GM19324 (cell line): ENCODE data around the gene KIF21B.
"Not testable (repeated sequence)": the region's sequence is repeated elsewhere in the genome, so short reads cannot be mapped to it uniquely, and the experiment has no call there.

ENCODE experiments used
- ATAC-seq: cut with Tn5 transposase; IDR thresholded peaks from one replicate; pipeline ENCODE4 v1.9.1; 2021; ENCODE audit warnings: mild to moderate bottlenecking, moderate library complexity; ENCODE audit not compliant: unreplicated experiment, low FRiP score

Gene KIF21B

DNA sequence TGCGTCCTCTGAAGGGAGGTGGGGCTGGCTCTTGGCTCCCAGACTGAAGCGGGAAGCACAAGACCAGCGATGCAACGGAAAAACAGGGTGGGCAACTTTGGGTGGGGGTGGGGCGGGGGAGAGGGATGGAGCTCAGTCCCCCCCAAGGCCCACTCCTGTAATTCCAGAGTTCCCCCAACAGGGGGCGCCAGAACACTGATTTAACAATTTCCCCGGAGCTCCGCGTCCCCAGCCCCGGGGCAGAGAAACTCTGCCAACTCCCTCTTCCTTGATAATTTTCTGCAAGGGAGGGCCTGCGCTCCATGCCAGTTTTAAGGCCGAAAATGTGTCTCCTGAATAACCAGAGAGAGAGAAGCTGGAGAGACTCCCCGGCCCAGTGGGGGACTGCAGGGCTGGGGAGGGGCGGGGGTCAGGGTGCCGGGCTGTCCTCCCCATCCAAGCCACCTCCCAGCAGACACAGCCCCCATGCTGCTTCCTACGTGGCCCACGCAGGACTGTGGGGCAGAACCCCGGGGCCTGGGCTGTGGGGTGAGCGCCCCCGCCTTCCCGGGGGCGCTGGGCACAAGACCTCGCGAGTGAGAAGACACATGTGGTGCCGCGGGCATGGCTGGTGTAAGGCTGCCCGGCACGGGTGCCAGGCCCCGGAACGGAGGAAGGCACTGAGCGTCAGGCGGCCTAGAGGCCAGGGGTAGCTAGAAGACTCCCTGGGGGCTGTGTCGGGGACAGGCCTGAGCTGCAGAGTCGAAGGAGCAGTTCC lies 51.4 kb downstream of the KIF21B start:
- ATAC-seq: no peak

DNA sequence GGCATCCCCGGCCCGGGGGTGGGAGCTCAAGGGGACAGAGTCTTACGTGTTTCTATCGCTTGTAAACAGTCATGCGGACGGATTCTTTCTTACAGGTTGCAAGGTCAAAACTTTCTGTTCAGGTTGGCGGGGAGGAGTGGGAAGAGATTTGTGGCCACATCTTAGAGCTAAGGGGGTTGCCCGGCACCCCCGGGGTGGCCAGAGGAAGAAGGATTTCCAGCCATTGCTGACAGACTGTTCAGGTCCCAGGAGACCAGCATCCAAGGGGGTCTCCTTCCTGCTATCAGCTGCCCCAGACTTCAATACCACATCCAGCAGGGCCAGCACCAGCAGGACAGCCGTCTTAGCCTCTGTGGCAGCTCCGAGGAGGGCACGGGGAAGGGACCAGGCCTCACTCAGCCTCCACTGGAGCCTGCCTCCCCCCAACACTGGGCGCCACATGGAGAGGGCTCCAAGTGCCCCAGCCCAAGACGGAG lies 52.0 kb downstream of the KIF21B start:
- ATAC-seq: no peak

DNA sequence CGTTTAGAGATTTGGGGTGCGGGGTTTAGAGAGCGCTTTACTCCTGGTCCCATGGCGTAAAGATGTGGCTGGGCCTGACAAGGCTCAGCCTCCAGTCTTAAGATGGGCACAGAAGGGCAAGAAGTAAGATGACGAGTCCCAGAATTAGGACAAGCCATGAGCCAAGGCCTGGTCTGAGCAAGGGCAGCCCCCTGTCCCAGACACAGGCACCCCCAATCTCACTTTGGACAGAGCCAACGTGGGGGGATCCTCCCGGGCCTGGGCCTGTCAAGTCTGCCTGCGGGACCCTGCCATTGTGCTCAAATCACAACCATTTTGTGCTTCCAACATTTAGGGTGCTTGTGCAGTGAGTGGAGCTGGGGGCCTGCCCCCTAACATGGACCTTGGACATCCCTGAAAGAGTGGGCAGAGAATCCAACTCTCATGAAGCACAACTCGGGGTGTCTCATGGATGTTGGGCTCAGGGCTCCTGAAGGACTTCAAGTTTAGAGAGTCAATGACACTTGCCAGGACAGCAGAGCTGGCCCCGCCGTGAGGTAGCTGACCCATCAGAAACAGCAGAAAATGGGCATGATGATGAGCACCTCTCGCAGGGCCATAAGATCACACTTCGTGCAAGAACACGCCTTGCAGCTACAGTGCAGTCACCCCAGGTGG lies 52.6 kb downstream of the KIF21B start:
- ATAC-seq: no peak

GRCh38 chr1:200969726-200970561 lies 53.6 kb downstream of the KIF21B start:
- peak; percentile 55 for ATAC-seq

DNA sequence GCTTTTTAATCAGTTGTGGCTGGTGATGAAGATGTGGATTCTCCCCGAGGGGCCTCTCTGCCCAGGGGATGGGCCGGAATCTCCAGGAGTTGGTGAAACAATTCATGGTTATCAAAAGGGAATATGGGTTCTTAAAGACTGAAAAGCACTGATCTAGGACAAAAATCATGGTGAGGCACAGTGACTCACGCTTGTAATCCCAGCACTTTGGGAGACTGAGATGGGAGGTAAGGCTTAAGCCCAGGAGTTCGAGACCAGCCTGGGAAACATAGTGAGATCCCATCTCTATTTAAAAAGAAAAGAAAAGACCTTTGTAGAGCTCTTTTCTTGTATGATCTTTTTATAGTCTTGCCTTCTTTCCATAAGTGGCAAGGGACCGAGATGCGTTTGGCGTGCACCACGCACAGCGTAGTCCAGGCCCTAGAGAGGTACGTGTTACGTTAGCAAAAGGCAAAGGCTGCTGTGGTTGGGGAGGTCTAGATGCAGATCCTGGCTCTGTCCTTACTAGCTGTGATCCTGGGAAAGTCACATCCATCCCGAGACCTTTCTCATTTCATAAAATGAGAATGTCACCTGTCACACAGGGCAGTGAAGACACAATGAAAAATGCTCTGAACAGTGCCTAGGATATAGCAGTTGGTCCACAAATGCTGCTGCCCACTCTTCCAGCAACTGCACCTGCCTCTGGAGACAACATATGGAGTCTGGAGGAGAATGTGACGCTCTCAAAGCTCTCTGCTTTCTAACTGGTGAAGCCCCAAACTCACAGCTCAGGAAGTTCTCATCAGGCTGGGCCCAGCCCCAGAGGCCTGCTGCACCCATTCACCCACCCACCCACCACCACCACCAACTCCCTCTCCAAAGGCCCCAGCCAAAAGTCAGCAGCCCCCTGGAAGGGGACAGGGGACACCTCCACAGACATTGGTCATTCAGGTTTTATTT lies 54.8 kb downstream of the KIF21B start:
- ATAC-seq: no peak

GRCh38 chr1:200967693-200968468 lies 55.6 kb downstream of the KIF21B start:
- ATAC-seq: no peak

GRCh38 chr1:200966934-200967333 lies 56.6 kb downstream of the KIF21B start:
- no peak for ATAC-seq

DNA sequence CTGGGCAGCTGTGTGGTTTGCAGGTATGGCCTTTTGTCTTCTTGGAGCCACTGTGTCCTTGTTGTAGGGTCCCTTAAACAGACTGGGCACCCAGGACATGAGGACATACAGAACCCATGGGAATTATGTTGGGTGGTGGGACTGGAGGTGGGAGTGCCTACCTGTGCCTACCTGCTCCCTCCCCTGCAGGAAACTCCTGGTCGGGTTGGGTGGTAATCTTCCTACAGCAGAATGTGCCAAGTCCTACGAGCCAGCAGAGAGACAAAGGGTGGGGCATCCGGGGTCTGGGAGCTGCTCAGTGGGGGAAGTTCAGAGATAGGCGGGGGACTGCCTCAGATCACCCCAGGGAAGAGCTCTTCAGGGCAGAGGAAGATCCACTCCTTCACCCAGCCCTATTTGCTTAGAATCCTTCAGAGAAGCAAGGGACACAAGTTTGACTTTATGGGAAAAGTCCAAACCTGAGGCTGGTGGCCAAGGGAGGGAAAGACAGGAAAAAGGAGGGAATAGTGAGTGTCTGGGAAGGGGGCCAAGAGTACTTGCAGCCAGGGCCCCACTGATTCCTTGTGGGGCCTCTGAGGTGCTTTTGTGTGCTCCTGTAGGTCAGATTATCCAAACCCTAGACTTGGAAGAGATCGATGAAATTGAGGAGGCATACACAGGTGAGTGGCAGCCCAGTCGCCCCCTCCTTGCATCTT lies 58.3 kb downstream of the KIF21B start:
- no peak for ATAC-seq

DNA sequence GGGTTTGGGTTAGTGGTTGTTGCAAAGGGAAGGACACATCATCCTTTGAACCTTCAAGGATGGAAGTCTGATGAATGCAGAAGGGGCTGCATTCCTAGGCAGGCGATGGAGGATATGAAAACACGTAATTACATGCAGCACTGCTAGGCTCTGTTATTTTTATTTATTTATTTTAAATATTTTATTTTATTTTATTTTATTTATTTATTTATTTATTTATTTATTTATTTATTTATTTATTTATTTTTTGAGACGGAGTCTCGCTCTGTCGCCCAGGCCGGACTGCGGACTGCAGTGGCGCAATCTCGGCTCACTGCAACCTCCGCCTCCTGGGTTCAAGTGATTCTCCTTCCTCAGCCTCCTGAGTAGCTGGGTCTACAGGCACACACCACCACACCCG lies 59.6 kb downstream of the KIF21B start:
- not testable (repeated sequence) for ATAC-seq

GRCh38 chr1:200963076-200963475 lies 60.4 kb downstream of the KIF21B start:
- ATAC-seq: no peak

DNA sequence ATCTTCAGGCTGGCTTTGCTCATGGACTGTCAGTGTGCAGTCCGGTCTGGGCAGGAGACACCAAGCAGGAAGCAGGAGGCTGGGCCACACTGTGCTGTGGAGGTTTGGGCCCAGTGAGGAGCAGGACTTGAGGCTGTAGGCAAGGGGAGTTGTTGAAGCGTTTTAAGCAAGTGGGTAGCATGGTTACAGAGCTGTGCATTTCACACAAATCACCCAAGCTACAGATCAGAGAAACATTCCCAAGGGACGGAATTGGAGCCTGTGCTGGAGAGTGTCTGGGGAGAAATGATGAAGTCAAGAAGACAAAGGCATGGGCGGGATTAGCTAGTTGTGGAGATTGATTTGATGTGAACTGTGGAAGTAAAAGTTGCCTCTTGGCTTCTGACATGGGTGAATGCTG lies 60.9 kb downstream of the KIF21B start:
- ATAC-seq: no peak

DNA sequence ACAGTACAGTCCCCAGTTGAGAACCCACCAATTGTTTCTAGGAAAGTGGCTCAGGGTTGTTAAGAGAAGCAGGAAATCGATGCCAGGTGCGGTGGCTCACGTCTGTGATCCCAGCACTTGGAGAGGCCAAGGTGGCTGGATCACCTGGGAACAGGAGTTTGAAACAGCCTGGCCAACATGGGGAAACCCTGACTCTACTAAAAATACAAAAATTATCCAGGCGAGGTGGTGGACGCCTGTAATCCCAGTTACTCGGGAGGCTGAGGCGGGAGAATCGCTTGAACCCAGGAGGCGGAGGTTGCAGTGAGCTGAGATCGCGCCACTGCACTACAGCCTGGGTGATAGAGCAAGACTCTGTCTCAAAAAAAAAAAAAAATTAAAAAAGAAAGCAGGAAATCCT lies 61.4 kb downstream of the KIF21B start:
- ATAC-seq: not testable (repeated sequence)

DNA sequence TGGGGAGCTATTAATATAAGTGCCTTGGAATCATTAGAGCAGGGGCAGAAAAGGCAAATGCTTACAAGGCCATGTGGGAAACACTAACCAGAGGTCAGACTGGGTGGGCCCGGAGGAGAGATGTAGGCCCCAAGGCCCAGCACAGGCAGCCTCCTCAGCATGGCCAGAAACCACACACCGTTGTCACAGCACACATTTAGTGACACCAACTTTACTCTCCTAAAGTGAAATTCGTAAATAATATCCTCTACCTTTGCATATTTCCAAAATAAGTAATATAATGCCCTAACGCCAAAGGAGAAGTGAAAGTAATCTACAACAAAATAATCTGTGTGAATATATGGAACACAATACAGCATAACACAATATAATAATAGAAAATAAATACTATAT lies 62.6 kb downstream of the KIF21B start:
- ATAC-seq: no peak

GRCh38 chr1:200960236-200960947 lies 63.1 kb downstream of the KIF21B start:
- ATAC-seq: no peak

DNA sequence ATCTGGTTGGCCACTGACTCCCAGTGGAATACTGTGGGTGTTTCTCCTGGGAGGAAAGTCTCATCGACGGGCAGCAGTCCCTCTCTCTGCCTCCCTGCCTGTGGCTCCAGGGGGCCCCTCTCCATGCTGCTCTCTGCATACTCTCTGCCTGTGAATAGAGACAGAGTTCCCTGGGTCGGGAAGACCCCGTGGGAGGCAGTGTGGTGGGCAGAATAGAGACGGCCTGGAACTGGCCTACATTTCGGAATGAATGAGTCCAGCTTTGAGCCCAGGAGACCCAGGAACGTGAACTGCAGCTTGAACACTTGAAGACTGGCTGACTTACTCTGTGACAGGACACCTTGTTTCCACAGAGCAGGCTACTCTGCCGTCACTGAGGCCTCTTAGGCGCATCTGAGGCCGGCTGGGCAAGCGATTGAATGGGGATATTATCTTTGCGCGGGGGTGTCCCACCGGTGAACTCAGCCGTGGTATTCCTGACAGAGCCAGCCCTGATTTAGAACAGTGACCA lies 64.0 kb downstream of the KIF21B start:
- ATAC-seq: no peak

DNA sequence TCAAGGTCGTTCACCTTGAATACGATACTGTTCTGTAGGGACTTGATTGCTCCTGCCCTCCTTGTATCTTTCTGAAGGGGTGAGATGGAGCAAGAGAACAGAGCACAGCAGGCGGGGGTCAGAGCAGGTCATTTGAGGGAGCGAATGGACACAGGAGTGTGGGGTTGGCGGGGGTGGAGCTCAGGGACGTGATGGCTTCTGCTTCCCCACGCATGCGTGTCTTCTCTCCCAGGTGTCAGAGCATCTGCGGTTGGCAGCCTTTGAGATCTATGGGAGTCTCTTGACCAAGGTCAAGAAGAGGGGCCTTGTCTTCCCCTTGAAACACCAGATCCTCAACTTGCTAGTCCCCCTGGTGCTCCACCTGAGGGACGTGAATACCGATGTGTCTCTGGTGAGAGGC lies 64.9 kb downstream of the KIF21B start:
- ATAC-seq: no peak

GRCh38 chr1:200954434-200954833 lies 69.1 kb downstream of the KIF21B start:
- ATAC-seq: no peak

- no peak for ATAC-seq
Measured at GRCh38 chr1:200951016-200951415, 72.5 kb downstream of the KIF21B start.
